Measurements from ENCODE around the gene BTBD2.

DNA sequence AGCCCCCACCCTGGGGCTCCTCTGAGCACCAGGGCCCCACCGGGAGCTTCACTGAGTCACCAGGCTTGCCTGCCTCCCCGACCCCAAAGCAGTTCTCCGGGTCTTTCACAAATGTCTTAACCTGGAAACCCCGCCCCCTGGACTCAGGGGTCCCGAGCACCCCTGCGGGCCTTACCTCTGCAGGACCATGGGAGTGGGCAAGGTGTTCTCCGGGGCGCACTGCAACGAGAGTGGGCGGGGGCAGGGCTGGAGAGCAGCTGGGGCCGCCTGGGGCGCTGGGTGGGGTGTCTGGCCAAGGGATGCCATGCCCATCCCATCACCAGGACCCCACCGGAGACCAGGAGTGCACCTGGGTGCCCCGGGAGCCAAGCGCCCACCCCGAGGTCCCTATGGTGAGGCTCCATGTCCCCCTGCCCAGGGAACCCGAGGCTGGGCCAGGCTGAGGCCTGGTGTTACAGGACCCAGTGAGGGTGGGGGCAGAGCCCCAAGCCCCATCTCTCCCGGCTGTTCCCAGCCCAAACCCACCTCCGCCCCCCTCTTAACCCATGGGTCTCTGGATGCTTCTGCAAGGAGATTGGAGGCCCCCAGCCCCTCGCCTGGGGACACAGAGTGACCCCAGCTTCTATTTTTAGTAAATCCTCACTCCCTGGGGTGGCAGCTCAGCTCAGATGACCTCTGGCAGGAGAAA is 24.6 kb upstream of the BTBD2 start:
- TF ChIP-seq ZNF565 (CRISPR knock-in tag; conservative IDR thresholded peaks at IDR 0.05; ENCODE audit: low read depth) (no peak), RARB (CRISPR knock-in tag; IDR thresholded peaks at IDR 0.05) (no peak)
- TF ChIP-seq, protein P1, sequence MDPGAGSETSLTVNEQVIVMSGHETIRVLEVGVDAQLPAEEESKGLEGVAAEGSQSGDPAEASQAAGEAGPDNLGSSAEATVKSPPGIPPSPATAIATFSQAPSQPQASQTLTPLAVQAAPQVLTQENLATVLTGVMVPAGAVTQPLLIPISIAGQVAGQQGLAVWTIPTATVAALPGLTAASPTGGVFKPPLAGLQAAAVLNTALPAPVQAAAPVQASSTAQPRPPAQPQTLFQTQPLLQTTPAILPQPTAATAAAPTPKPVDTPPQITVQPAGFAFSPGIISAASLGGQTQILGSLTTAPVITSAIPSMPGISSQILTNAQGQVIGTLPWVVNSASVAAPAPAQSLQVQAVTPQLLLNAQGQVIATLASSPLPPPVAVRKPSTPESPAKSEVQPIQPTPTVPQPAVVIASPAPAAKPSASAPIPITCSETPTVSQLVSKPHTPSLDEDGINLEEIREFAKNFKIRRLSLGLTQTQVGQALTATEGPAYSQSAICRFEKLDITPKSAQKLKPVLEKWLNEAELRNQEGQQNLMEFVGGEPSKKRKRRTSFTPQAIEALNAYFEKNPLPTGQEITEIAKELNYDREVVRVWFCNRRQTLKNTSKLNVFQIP (CRISPR knock-in tag; IDR thresholded peaks at IDR 0.05; ENCODE audit: borderline replicate concordance, low read depth), result no peak
